DND-41 (cell line): ENCODE results near the gene SPSB4.

Source experiments
- CTCF ChIP-seq: IDR thresholded peaks from 2 replicates; pipeline ENCODE4 v1.5.1; 2012; ENCODE audit warnings: borderline replicate concordance, low read length, moderate library complexity, mild to moderate bottlenecking; ENCODE audit not compliant: poor library complexity, severe bottlenecking; ENCODE audit errors: extremely low read depth
- EZH2 ChIP-seq: IDR thresholded peaks from 3 replicates; pipeline ENCODE4 v1.6.1; 2012; ENCODE audit warnings: borderline replicate concordance, low read depth, mild to moderate bottlenecking, moderate library complexity, low read length, inconsistent platforms; ENCODE audit not compliant: severe bottlenecking

DNA sequence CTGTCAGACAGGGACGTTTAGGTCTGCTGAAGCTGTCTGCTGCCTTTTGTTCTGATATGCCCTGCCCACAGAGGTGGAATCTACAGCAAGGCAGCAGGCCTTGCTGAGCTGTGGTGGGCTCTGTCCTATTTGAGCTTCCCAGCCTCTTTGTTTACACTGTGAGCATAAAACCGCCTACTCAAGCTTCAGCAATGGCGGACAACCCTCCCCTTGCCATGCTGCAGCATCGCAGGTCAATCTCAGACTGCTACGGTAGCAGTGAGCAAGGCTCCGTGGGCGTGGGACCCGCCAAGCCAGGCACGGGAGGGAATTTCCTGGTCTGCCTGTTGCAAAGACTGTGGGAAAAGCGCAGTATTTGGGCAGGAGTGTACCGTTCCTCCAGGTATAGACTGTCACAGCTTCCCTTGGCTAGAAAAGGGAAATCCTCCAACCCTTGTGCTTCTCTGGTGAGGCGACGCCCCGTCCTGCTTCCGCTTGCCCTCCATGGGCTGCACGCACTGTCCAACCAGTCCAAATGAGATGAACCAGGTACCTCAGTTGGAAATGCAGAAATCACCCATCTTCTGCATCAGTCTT, 71.4 kb downstream of the SPSB4 start:
- TF ChIP-seq EZH2 (no peak), CTCF (no peak)
